H1 (cell line): ENCODE measurements around the gene PI16. TPM values are rescaled to one million over a fixed set of nuclear protein-coding genes. Genes with fewer than 3 reads are reported as not detected.

Source experiments
- CBX8 ChIP-seq: fragments of 300-800, 300-1000 bp; sonication (generic); IDR thresholded peaks from 2 replicates; pipeline ENCODE4 v1.7.1; 2016; ENCODE audit warnings: low read depth, low read length, borderline replicate concordance
- POLR2AphosphoS5 ChIP-seq: IDR thresholded peaks from 2 replicates; pipeline ENCODE4 v1.6.1; 2011; ENCODE audit warnings: low read depth, low read length
- SIX5 ChIP-seq: IDR thresholded peaks from 2 replicates; pipeline ENCODE4 v1.6.1; 2011; ENCODE audit warnings: mild to moderate bottlenecking, low read depth, low read length
- polyA plus RNA-seq, 7 experiments: library from polyadenylated mRNA; depleted of rRNA in 3 of 7; stranded (reverse) in 5 of 7; unstranded in 2 of 7; fragments of >200 nt in 5 of 7; fragments of 200-250 nt in 2 of 7; gene quantifications; 1 replicate in 5 of 7; 2 replicates in 1 of 7; 4 replicates in 1 of 7; pipeline versions ENCODE4 v1.2.1 to v1.2.3, GENCODE V29; 2011 to 2013; ENCODE audit warnings: missing spikeins in 2 of 7, mixed read lengths in 2 of 7
- total RNA-seq: library from RNA; stranded (reverse); fragmentation: NEBNext Ultra II Directional; extraction: Animal tissue kit (Norgen Biotek cat#: 25700); gene quantifications from 2 replicates; pipeline ENCODE4 v1.2.1, GENCODE V29; 2021

The PI16 gene
- total and polyA plus RNA-seq, 2 of the 8 experiments (the other 6 are each of a cell fraction or from before 2014, with no cell fraction given) = 0.05 TPM; not detected in 1

DNA sequence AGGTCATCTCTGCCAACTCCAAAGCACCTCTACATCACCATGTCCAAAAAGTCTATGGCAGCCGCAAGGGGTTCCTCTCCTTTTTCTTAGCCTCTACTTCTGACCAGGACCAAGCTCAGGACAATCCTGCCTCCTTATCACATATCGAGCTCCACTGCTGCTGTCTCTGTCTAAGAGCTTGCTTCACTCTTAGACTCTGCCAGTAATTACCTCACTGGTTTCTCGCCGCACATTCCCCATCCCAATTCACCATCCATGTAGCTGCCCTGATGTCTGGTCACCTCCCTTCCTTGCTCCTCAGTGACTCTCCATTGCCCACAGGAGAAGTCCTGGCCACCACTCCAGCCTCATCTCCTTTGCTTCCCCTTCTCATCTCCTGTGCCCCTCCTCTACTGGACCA, 24.1 kb upstream of the PI16 start (continued):
- TF ChIP-seq SIX5 (no peak), CBX8 (no peak), POLR2AphosphoS5 (no peak)
